ENCODE results near the gene TP53INP2.

DNA sequence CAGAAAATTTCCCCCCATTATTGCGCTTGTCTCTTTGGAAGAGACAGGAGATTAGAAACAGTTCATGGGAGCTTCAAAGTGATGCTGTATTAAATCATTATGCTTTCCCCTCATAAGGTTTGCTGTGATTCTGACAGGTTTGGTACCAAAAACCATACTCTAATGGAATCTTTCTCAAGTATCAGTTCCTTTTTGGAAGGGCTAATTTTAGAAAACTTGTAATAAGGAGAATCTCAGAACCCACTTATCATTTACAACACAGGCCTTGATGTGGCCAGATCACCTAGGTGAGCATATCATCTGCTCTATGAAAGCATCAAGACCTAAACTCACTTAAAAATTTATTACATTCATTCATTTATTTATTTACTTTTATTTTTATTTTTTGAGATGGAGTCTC lies 51.2 kb downstream of the TP53INP2 start:
- no peak for TF ChIP-seq TAF1 (IDR thresholded peaks at IDR 0.05; ENCODE audit: low read depth, low read length)
- TF ChIP-seq, protein P1, sequence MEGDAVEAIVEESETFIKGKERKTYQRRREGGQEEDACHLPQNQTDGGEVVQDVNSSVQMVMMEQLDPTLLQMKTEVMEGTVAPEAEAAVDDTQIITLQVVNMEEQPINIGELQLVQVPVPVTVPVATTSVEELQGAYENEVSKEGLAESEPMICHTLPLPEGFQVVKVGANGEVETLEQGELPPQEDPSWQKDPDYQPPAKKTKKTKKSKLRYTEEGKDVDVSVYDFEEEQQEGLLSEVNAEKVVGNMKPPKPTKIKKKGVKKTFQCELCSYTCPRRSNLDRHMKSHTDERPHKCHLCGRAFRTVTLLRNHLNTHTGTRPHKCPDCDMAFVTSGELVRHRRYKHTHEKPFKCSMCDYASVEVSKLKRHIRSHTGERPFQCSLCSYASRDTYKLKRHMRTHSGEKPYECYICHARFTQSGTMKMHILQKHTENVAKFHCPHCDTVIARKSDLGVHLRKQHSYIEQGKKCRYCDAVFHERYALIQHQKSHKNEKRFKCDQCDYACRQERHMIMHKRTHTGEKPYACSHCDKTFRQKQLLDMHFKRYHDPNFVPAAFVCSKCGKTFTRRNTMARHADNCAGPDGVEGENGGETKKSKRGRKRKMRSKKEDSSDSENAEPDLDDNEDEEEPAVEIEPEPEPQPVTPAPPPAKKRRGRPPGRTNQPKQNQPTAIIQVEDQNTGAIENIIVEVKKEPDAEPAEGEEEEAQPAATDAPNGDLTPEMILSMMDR (IDR thresholded peaks at IDR 0.05; ENCODE audit: control extremely low read depth in 1 of 3, insufficient read depth in 1 of 3, low read depth in 1 of 3, low read length in 3 of 3) = no peak
- no peak for TF ChIP-seq ZNF274 (IDR thresholded peaks at IDR 0.05; ENCODE audit: borderline replicate concordance, extremely low read depth, low read length)
- no peak for TF ChIP-seq SAP30 (IDR thresholded peaks at IDR 0.05; ENCODE audit: insufficient read depth, insufficient replicate concordance, low read length)
- no peak for TF ChIP-seq RFX5 (IDR thresholded peaks at IDR 0.05; ENCODE audit: borderline replicate concordance, low read depth, low read length)
- no peak for TF ChIP-seq EZH2 (IDR thresholded peaks at IDR 0.05; ENCODE audit: low read depth, low read length, severe bottlenecking)
- TF ChIP-seq, protein P2, sequence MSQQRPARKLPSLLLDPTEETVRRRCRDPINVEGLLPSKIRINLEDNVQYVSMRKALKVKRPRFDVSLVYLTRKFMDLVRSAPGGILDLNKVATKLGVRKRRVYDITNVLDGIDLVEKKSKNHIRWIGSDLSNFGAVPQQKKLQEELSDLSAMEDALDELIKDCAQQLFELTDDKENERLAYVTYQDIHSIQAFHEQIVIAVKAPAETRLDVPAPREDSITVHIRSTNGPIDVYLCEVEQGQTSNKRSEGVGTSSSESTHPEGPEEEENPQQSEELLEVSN (IDR thresholded peaks at IDR 0.05) = no peak
